EL (cell line): ENCODE data around the gene MEAF6.

Experiments used
- DNase-seq: peaks from one replicate; pipeline ENCODE4 v3.0.0-alpha.2; 2016

The MEAF6 gene

GRCh38 chr1:37472281-37472680, 42.3 kb downstream of the MEAF6 start:
- no peak for DNase-seq

GRCh38 chr1:37471345-37472231, 43.0 kb downstream of the MEAF6 start:
- peak; percentile 92 for DNase-seq

GRCh38 chr1:37469386-37469785, 45.2 kb downstream of the MEAF6 start:
- DNase-seq: no peak

- no peak for DNase-seq
Measured at GRCh38 chr1:37468037-37468436, 46.5 kb downstream of the MEAF6 start.

GRCh38 chr1:37465593-37466517, 48.7 kb downstream of the MEAF6 start:
- no peak for DNase-seq

- DNase-seq: no peak
Measured at GRCh38 chr1:37464443-37464842, 50.1 kb downstream of the MEAF6 start.

- DNase-seq: no peak
Measured at GRCh38 chr1:37461698-37462436, 52.7 kb downstream of the MEAF6 start.

GRCh38 chr1:37458551-37458950, 56.0 kb downstream of the MEAF6 start:
- DNase-seq: no peak

- DNase-seq: no peak
Measured at GRCh38 chr1:37456614-37457013, 58.0 kb downstream of the MEAF6 start.

GRCh38 chr1:37455516-37455915, 59.0 kb downstream of the MEAF6 start:
- DNase-seq: no peak

GRCh38 chr1:37453647-37454046, 60.9 kb downstream of the MEAF6 start:
- DNase-seq: peak; percentile 25

GRCh38 chr1:37452416-37452815, 62.1 kb downstream of the MEAF6 start:
- DNase-seq: no peak

- no peak for DNase-seq
Measured at GRCh38 chr1:37449936-37450335, 64.6 kb downstream of the MEAF6 start.

GRCh38 chr1:37448691-37449417, 65.7 kb downstream of the MEAF6 start:
- peak; percentile 74 for DNase-seq

GRCh38 chr1:37448185-37448584, 66.4 kb downstream of the MEAF6 start:
- DNase-seq: no peak

GRCh38 chr1:37446874-37447273, 67.7 kb downstream of the MEAF6 start:
- DNase-seq: no peak

- DNase-seq: no peak
Measured at GRCh38 chr1:37442644-37443043, 71.9 kb downstream of the MEAF6 start.
